SU-DHL-6 (cell line): Measurements from ENCODE around the gene MTCH1.

ENCODE experiments used
- H2AFZ ChIP-seq: fragments of 200-600 bp; sonication (generic); 2 replicates; pipeline ENCODE4 v1.6.1; 2014; ENCODE audit warnings: low read depth, mild to moderate bottlenecking, moderate library complexity, mixed read lengths, antibody characterized with exemption, low read length; ENCODE audit not compliant: severe bottlenecking
- H3F3A ChIP-seq: fragments of 200-600 bp; shearing (Covaris generic); 2 replicates; pipeline ENCODE4 v1.6.0; 2016; ENCODE audit warnings: antibody characterized with exemption, mild to moderate bottlenecking; ENCODE audit not compliant: insufficient read depth
- H3K27ac ChIP-seq: fragments of 200-600 bp; sonication (generic); 2 replicates; pipeline ENCODE4 v1.5.1; 2016; ENCODE audit warnings: low read depth, mild to moderate bottlenecking, low read length, moderate library complexity, mixed read lengths
- H3K27me3 ChIP-seq: fragments of 200-600 bp; sonication (generic), shearing (Covaris generic); 2 replicates; pipeline ENCODE4 v1.6.0; 2014; ENCODE audit warnings: mild to moderate bottlenecking, low read length
- H3K36me3 ChIP-seq: fragments of 200-600 bp; sonication (generic); 2 replicates; pipeline ENCODE4 v1.6.1; 2014; ENCODE audit warnings: mild to moderate bottlenecking, low read length, mixed read lengths
- H3K4me2 ChIP-seq: fragments of 300-600, 200-600 bp; shearing (Covaris generic), sonication (generic); 2 replicates; pipeline ENCODE4 v1.6.0; 2014; ENCODE audit warnings: low read length, low read depth, mild to moderate bottlenecking; ENCODE audit not compliant: poor library complexity, severe bottlenecking
- H3K4me3 ChIP-seq: fragments of 200-600 bp; sonication (generic); 2 replicates; pipeline ENCODE4 v1.5.1; 2014; ENCODE audit warnings: antibody characterized with exemption, low read length, mild to moderate bottlenecking, mixed read lengths; ENCODE audit not compliant: insufficient read depth, poor library complexity, severe bottlenecking
- H3K79me2 ChIP-seq: fragments of 200-600 bp; sonication (generic); 2 replicates; pipeline ENCODE4 v1.6.1; 2014; ENCODE audit warnings: mild to moderate bottlenecking, low read length, moderate library complexity; ENCODE audit not compliant: insufficient read depth
- H3K9ac ChIP-seq: fragments of 200-600 bp; sonication (generic); 2 replicates; pipeline ENCODE4 v1.7.0; 2014; ENCODE audit warnings: mild to moderate bottlenecking, low read length
- H3K9me2 ChIP-seq: fragments of 200-600 bp; sonication (generic); replicated peaks from 2 replicates; pipeline ENCODE4 v1.6.1; 2014; ENCODE audit warnings: low read length; ENCODE audit not compliant: insufficient read depth
- H3K9me3 ChIP-seq: fragments of 200-600 bp; sonication (generic); 2 replicates; pipeline ENCODE4 v1.6.1; 2014; ENCODE audit warnings: low read length, mixed read lengths; ENCODE audit not compliant: insufficient read depth
- H4K20me1 ChIP-seq: fragments of 200-600 bp; sonication (generic); 2 replicates; pipeline ENCODE4 v1.6.1; 2014; ENCODE audit warnings: low read depth, mild to moderate bottlenecking, antibody characterized with exemption, low read length, moderate library complexity, mixed read lengths
- CTCF ChIP-seq: fragments of 200-600 bp; sonication (generic); IDR thresholded peaks from one replicate; pipeline ENCODE4 v1.5.1; 2017; ENCODE audit warnings: antibody characterized with exemption, mild to moderate bottlenecking, low read length, moderate library complexity; ENCODE audit not compliant: insufficient read depth, poor library complexity, severe bottlenecking
- EZH2phosphoT487 ChIP-seq: fragments of 200-600 bp; sonication (generic), shearing (Covaris generic); conservative IDR thresholded peaks from 2 replicates; pipeline ENCODE4 v1.6.1; 2018; ENCODE audit warnings: mild to moderate bottlenecking, antibody characterized with exemption, low read length, moderate library complexity, mixed read lengths

Gene MTCH1

GRCh38 chr6:36938536-36938935 is 47.5 kb downstream of the MTCH1 start:
- H3K27me3 ChIP-seq: no peaks in the 10 kb centered on the region
- H3K4me2 ChIP-seq: no peak overlapping the region
- H3K9ac ChIP-seq: no peak overlapping the region

GRCh38 chr6:36937896-36938295 is 48.1 kb downstream of the MTCH1 start:
- Histone ChIP-seq H3K9me2 (no peaks in the 10 kb centered on the region), H3F3A (no peaks in the 10 kb centered on the region), H4K20me1 (no peaks in the 10 kb centered on the region), H3K4me2 (no peak overlapping the region), H3K27ac (no peak overlapping the region), H3K36me3 (no peaks in the 10 kb centered on the region), H3K4me3 (no peak overlapping the region), H2AFZ (no peak overlapping the region), H3K27me3 (no peaks in the 10 kb centered on the region), H3K79me2 (no peaks in the 10 kb centered on the region), H3K9me3 (no peaks in the 10 kb centered on the region), H3K9ac (no peak overlapping the region)
- TF ChIP-seq CTCF: no peak
- TF ChIP-seq EZH2phosphoT487: no peak

More at GRCh38 chr6:36938536-36938935, 47.5 kb downstream of the MTCH1 start:
- H3K9me3 ChIP-seq: no peaks in the 10 kb centered on the region
- no peak overlapping the region for H3K4me3 ChIP-seq
- no peaks in the 10 kb centered on the region for H3F3A ChIP-seq
- TF ChIP-seq EZH2phosphoT487 (no peak), CTCF (no peak)
- H3K27ac ChIP-seq: no peak overlapping the region
- no peaks in the 10 kb centered on the region for H4K20me1 ChIP-seq
- H2AFZ ChIP-seq: no peak overlapping the region
- no peaks in the 10 kb centered on the region for H3K36me3 ChIP-seq
- no peaks in the 10 kb centered on the region for H3K79me2 ChIP-seq
- H3K9me2 ChIP-seq: no peaks in the 10 kb centered on the region

- no peak overlapping the region for H2AFZ ChIP-seq
- H3K9me3 ChIP-seq: no peaks in the 10 kb centered on the region
- H3F3A ChIP-seq: no peaks in the 10 kb centered on the region
- no peak overlapping the region for H3K27ac ChIP-seq
- no peaks in the 10 kb centered on the region for H3K36me3 ChIP-seq
- no peak overlapping the region for H3K9ac ChIP-seq
- H3K79me2 ChIP-seq: no peaks in the 10 kb centered on the region
- H3K9me2 ChIP-seq: no peaks in the 10 kb centered on the region
- no peak overlapping the region for H3K4me3 ChIP-seq
- H3K27me3 ChIP-seq: no peaks in the 10 kb centered on the region
- TF ChIP-seq CTCF (no peak), EZH2phosphoT487 (no peak)
- no peak overlapping the region for H3K4me2 ChIP-seq
- H4K20me1 ChIP-seq: no peaks in the 10 kb centered on the region
Measured at GRCh38 chr6:36936824-36937223, 49.2 kb downstream of the MTCH1 start.

GRCh38 chr6:36934901-36935300 is 51.1 kb downstream of the MTCH1 start:
- Histone ChIP-seq H3K9me2 (no peaks in the 10 kb centered on the region), H3K36me3 (no peaks in the 10 kb centered on the region), H3F3A (no peaks in the 10 kb centered on the region), H3K4me2 (no peak overlapping the region), H3K27me3 (no peaks in the 10 kb centered on the region), H3K4me3 (no peak overlapping the region), H3K9ac (no peak overlapping the region), H3K9me3 (no peaks in the 10 kb centered on the region), H3K27ac (no peak overlapping the region), H4K20me1 (no peaks in the 10 kb centered on the region), H2AFZ (no peak overlapping the region), H3K79me2 (no peaks in the 10 kb centered on the region)
- no peak for TF ChIP-seq EZH2phosphoT487
- no peak for TF ChIP-seq CTCF
